K562 (cell line): ENCODE data around the gene SEC22A. TPM values are rescaled to one million over a fixed set of nuclear protein-coding genes. Genes with fewer than 3 reads are reported as not detected.

Experiments used
- CTCFL ChIP-seq: IDR thresholded peaks from 2 replicates; pipeline ENCODE4 v1.6.1; 2011; ENCODE audit warnings: borderline replicate concordance, low read depth, mild to moderate bottlenecking, moderate library complexity, low read length; ENCODE audit not compliant: insufficient read depth, poor library complexity, severe bottlenecking
- MYNN ChIP-seq, 2 experiments: sonication (generic); formaldehyde crosslinking in 1 of 2; IDR thresholded peaks; 2 replicates each; pipeline versions ENCODE4 v1.5.0 to v1.6.1; 2016 to 2020; ENCODE audit warnings: antibody characterized with exemption in 1 of 2, missing genetic modification reagents in 1 of 2
- POU5F1 ChIP-seq: fragments of 150-350 bp; IDR thresholded peaks from 2 replicates; pipeline ENCODE4 v1.6.1; 2014; ENCODE audit warnings: borderline replicate concordance, low read length, low read depth, mild to moderate bottlenecking; ENCODE audit not compliant: partially characterized antibody
- STAT6 ChIP-seq: sonication (generic); formaldehyde crosslinking; IDR thresholded peaks from 2 replicates; pipeline ENCODE4 v1.8.1; 2023; ENCODE audit warnings: mild to moderate bottlenecking, missing genetic modification reagents
- ZMIZ1 ChIP-seq, 2 experiments: fragments of 150-350 bp in 1 of 2; IDR thresholded peaks; 2 replicates each; pipeline ENCODE4 v1.6.1; 2012 to 2016; ENCODE audit warnings: low read depth in 2 of 2, low read length in 2 of 2, mild to moderate bottlenecking in 1 of 2, moderate library complexity in 1 of 2
- ZNF121 ChIP-seq: sonication (generic); formaldehyde crosslinking; conservative IDR thresholded peaks from 2 replicates; pipeline ENCODE4 v1.8.0; 2022; ENCODE audit warnings: missing genetic modification reagents
- ZNF239 ChIP-seq: fragments of 250-450 bp; sonication (Bioruptor Pico); IDR thresholded peaks from 2 replicates; pipeline ENCODE4 v1.4.0; 2020; ENCODE audit warnings: mild to moderate bottlenecking
- polyA plus RNA-seq, 8 experiments: library from polyadenylated mRNA; depleted of rRNA in 4 of 8; stranded (reverse) in 5 of 8; unstranded in 3 of 8; fragments of >200 nt; fragmentation: Nextera tagmentation in 2 of 8; fragmentation: Illumina TruSeq in 1 of 8; extraction: Ambion mirVana in 2 of 8; extraction: Trizol in 1 of 8; gene quantifications; 2 replicates each; pipeline versions ENCODE4 v1.2.1 to v1.2.3, GENCODE V29; 2011 to 2014; ENCODE audit warnings: inconsistent platforms in 1 of 8, missing spikeins in 1 of 8
- total RNA-seq, 7 experiments: library from RNA; depleted of rRNA in 6 of 7; stranded (reverse); fragments of >200 nt in 6 of 7; fragmentation: Illumina TruSeq in 2 of 7; extraction: Trizol in 2 of 7; gene quantifications; 2 replicates each; pipeline versions ENCODE4 v1.2.1 to v1.2.3, GENCODE V29; 2011 to 2021; ENCODE audit warnings: low replicate concordance in 1 of 7

SEC22A gene
- total and polyA plus RNA-seq, 9 of the 15 experiments (the other 6 are each of a cell fraction or from before 2014, with no cell fraction given), result 7.9 to 44.5 (median 20.5) TPM

- no peak for TF ChIP-seq CTCFL
- no peak for TF ChIP-seq STAT6 (CRISPR knock-in tag)
- TF ChIP-seq ZNF121 (CRISPR knock-in tag), result no peak
- TF ChIP-seq MYNN (IDR thresholded peaks at IDR 0.05), result no peak
- no peak for TF ChIP-seq MYNN (CRISPR knock-in tag; IDR thresholded peaks at IDR 0.05)
- no peak for TF ChIP-seq POU5F1
- TF ChIP-seq ZNF239 (CRISPR knock-in tag), result no peak
- TF ChIP-seq ZMIZ1 (IDR thresholded peaks at IDR 0.05; ENCODE audit: low read depth in 2 of 2, low read length in 2 of 2), result no peak
Observed at GRCh38 chr3:123320221-123320620, 118.5 kb downstream of the SEC22A start (continued).
